ENCODE measurements around the gene PROX1. TPM values are rescaled to one million over a fixed set of nuclear protein-coding genes. Genes with fewer than 3 reads are reported as not detected.

Gene PROX1
- total and polyA plus RNA-seq, 2 of the 8 experiments (the other 6 are each of a cell fraction or from before 2014, with no cell fraction given) = 0.30 to 2.0 TPM

- WGBS, 2 experiments (ENCODE audit: extremely low coverage in 1 of 2, insufficient coverage in 1 of 2, insufficient read length in 1 of 2, insufficient replicate concordance in 2 of 2, low coverage in 1 of 2, low lambda C conversion rate in 2 of 2, missing lambda C conversion rate in 1 of 2) = 38% methylated on average over 2 of the region's 2 CpGs; no CpG with 5 or more reads in 1 of the 2 experiments
- H3K9ac ChIP-seq (replicated peaks in 1 of 4; ENCODE audit: extremely low read depth in 1 of 4, low read depth in 3 of 4, low read length in 3 of 4) = no peak overlapping the region; a peak in 1 of 7 replicates
- H2BK15ac ChIP-seq (ENCODE audit: low read length) = no peak overlapping the region
- H3K23ac ChIP-seq (ENCODE audit: insufficient read length) = no peak overlapping the region
- H3K4me3 ChIP-seq (ENCODE audit: extremely low read depth in 1 of 4, insufficient read depth in 2 of 4, low read depth in 3 of 4, low read length in 4 of 4) = no peak overlapping the region
- FAIRE-seq (peak; percentile 78), DNase-seq (ENCODE audit: low read depth in 1 of 2, low spot score in 2 of 2) (no peak)
- no peaks in the 10 kb centered on the region for H3K9me3 ChIP-seq (ENCODE audit: insufficient read depth in 2 of 2, low read depth in 1 of 2, low read length in 1 of 2)
- peaks cover 4 to 9% (median 7%) of the 10 kb centered on the region in 4 experiments; a peak in 6 of 7 replicates for H3K4me1 ChIP-seq (replicated peaks in 1 of 4; ENCODE audit: control insufficient read depth in 3 of 4, insufficient read depth in 4 of 4, low read length in 3 of 4)
- H2BK12ac ChIP-seq (ENCODE audit: low read depth, low read length) = no peak overlapping the region
- H3K27me3 ChIP-seq (replicated peaks in 1 of 4; ENCODE audit: control insufficient read depth in 3 of 4, extremely low read depth in 1 of 4, insufficient read depth in 3 of 4, low read length in 3 of 4) = peaks cover 3 to 24% (median 20%) of the 10 kb centered on the region in 4 experiments; a peak in 6 of 7 replicates
- H3K18ac ChIP-seq (ENCODE audit: extremely low read depth, low read length) = no peak overlapping the region
- H4K91ac ChIP-seq (replicated peaks; ENCODE audit: insufficient read length, low read length) = no peak overlapping the region
- no peak overlapping the region for H3K56ac ChIP-seq (replicated peaks; ENCODE audit: insufficient read length, low read depth, low read length)
- no peak overlapping the region for H2BK20ac ChIP-seq (ENCODE audit: low read length)
- no peak overlapping the region for H2BK5ac ChIP-seq (ENCODE audit: low read depth, low read length)
- no peak overlapping the region for H3K4me2 ChIP-seq (ENCODE audit: insufficient read depth in 1 of 2, low read depth in 2 of 2, low read length in 2 of 2)
- H3K36me3 ChIP-seq (ENCODE audit: control insufficient read depth in 2 of 4, insufficient read depth in 4 of 4, low read length in 3 of 4) = no peaks in the 10 kb centered on the region
- no peak overlapping the region for H4K5ac ChIP-seq (ENCODE audit: insufficient read length, low read depth, low read length)
- H4K8ac ChIP-seq (ENCODE audit: extremely low read depth, insufficient read depth, low read length) = peak overlapping the region; percentile 58; the same call in 1 of the 2 replicates
- no peaks in the 10 kb centered on the region for H3K79me2 ChIP-seq (ENCODE audit: control insufficient read depth in 1 of 2, insufficient read depth in 2 of 2, low read length in 2 of 2)
- H2AK5ac ChIP-seq (ENCODE audit: low read depth, low read length) = no peak overlapping the region
- H3K4ac ChIP-seq (replicated peaks; ENCODE audit: insufficient read length, low read depth, low read length) = no peak overlapping the region
- H3K27ac ChIP-seq (ENCODE audit: low read depth, low read length) = no peak overlapping the region
- peaks cover 1 to 2% of the 10 kb centered on the region in 2 experiments for H4K20me1 ChIP-seq (replicated peaks in 1 of 2; ENCODE audit: control insufficient read depth in 1 of 2, insufficient read depth in 2 of 2, low read length in 2 of 2)
- peaks cover 7% of the 10 kb centered on the region for H3K23me2 ChIP-seq (ENCODE audit: low read depth, low read length)
- H2AFZ ChIP-seq (ENCODE audit: low read length) = no peak overlapping the region
- CTCF ChIA-PET (ENCODE audit: partially characterized antibody) = interaction anchor here (0.8 to 1.5 kb wide), 3 partner anchors 62 to 144 kb away, joined by 3 to 6 read pairs (median 4); no protein-coding TSS in a partner anchor
- POLR2A ChIA-PET (ENCODE audit: partially characterized antibody) = no interaction called here
- no peak overlapping the region for H2BK120ac ChIP-seq (replicated peaks; ENCODE audit: low read depth, low read length)
- no peak for TF ChIP-seq CREB1 (IDR thresholded peaks at IDR 0.05)
- no peak for TF ChIP-seq POLR2AphosphoS5 (IDR thresholded peaks at IDR 0.05; ENCODE audit: low read depth, low read length)
- 0 out of 4 replicates have a peak, but pooled peaks of 1 of the 2 experiments have one; percentile 4 for TF ChIP-seq RAD21 (IDR thresholded peaks at IDR 0.05 in 1 of 2, conservative IDR thresholded peaks at IDR 0.05 in 1 of 2; ENCODE audit: low read depth in 2 of 2, low read length in 2 of 2)
- no peak for TF ChIP-seq PHF8 (conservative IDR thresholded peaks at IDR 0.05; ENCODE audit: low read depth, low read length)
- no peak for TF ChIP-seq TAF7 (optimal IDR thresholded peaks at IDR 0.05; ENCODE audit: borderline replicate concordance, low read depth, low read length)
- TF ChIP-seq NRF1 (IDR thresholded peaks at IDR 0.05; ENCODE audit: low read depth, low read length) = no peak
- no peak for TF ChIP-seq SIRT6 (IDR thresholded peaks at IDR 0.05; ENCODE audit: low read length)
- H3K79me1 ChIP-seq (ENCODE audit: low read depth, low read length) = no peaks in the 10 kb centered on the region
- H3K14ac ChIP-seq (ENCODE audit: insufficient read length) = no peak overlapping the region
Observed at GRCh38 chr1:213993929-213994328, 6.2 kb downstream of the PROX1 start.
